NCI-H1105 treated with DMSO at 0.1 percent for 48 hours (cell line): ENCODE measurements around the gene CSNK2B.

Experiments used
- DNase-seq: peaks from one replicate; lab custom pipeline; 2025; lab: John Stamatoyannopoulos, UW

CSNK2B gene

GRCh38 chr6:31665501-31666336, at the start of gene CSNK2B:
Gene CSNK2B, plus strand, starts transcription at chr6:31666080. Its CDS starts 752 bp downstream, at chr6:31666832.
- DNase-seq: peak; percentile 98

DNA sequence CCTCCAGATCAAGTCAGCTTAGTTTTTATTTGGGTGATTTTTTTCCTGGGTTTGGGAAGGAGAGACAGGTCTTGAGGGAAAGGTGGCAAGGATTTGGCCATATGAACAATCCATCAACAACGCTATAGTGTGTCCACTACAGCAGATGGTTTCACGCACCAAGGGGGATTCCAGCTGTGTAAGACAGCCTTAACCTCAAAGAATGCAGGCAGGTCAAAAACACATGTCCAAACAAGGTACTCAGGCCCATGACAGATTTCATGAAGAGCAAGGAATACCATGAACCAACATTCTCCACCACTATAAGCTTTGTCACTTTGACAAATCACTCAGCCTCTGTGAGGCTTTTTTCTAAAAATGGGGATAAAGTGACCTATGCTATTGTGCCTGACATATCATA, 48.9 kb upstream of the CSNK2B start:
- DNase-seq: no peak

DNA sequence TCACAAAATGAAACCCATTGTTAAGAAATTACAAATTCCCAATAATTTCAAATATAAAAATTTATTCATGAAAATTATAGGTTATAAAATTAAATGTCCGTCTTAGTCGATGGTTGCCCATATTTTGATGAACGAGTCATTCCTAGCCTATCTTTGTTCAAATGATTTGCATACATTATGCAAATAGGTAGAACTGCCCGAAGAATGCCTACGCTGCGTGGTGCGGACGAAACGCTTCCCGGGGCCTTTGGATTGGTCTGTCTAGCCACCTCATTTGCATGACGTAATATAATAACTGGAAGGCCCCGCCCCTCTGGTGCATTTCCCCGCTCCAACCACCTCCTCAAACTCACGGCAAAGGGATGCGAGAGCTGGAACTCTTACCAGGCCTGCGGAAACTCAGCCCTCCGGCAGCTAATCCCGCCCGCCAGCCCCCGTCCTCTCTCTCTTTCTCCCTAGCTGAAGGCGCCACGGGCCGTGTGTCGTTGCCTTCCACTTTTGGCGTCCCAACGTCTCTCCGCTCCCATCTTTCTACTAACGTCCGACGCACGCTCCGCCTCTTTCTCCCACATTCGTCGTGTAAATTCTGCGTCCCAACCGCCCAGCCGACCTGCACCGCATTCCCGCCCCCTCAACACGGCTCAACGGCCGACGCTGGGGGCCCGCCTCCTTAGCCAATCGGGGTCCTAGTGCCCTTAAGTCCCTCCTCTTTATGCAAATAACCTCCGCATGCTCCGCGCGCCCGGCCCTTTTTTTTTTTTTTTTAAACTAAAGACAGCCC, 45.9 kb upstream of the CSNK2B start:
- peak; percentile 99 for DNase-seq

DNA sequence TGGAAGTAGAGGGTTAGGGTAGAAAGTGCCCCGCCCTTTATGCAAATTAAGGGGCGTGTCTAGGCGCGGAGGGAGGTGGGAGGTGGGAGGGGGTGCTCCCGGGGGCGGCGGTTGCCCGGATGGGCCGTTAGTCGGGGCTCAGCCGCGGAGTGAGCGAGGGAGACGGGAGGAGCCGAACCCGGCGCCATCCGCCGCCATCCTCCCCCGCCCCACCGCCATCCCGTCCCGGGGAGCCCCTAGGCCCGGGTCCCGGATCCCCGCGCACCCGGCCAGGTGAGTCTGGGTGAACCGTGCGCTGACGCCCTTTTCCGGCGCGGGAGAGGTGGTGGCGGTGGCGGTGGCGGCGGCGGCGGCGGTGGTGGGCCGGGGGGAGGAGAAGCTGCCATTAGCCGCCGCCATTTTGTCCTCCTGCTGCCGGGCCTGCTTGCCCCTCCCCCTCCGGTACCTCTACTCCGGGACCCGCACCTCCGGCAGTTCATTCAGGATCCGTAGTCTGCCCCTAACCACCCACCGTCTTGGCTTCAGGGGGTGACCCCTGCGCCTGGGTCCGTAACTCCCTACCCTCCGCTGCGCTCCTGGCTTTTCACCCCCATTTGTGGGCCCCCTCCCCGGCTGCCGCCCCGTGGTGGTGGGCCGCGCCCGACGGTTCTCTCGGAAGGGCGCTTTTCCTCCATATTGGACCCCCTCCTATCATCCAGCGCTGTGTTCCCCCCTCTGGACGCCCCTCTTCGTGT, 45.1 kb upstream of the CSNK2B start, which contains the start of gene PRRC2A:
Gene PRRC2A (plus strand): TSS at position 130 of the 734 bp plus-strand sequence. CDS start 2,075 bp downstream, outside the sequence.
- DNase-seq: peak; percentile 72

- peak; percentile 29 for DNase-seq
Measured at GRCh38 chr6:31621320-31621939, 44.5 kb upstream of the CSNK2B start.

GRCh38 chr6:31621991-31622390, 43.9 kb upstream of the CSNK2B start:
- DNase-seq: no peak

DNA sequence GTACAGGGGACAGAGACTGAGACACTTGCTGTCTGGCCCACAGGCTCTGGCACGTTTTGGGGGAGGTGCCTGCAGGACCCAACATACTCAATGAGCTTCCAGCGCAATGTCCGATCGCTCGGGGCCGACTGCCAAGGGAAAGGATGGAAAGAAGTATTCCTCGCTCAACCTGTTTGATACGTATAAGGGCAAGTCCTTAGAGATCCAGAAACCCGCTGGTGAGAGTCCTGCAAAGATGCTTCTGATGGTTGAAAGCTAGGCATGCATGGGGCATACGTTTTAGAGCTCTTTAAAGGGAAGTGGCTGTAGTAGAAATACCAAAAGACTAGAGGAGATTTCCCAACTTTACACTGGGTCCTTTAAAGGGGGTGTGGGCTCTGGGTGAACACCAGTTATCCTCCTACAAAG, 43.2 kb upstream of the CSNK2B start:
- no peak for DNase-seq

DNA sequence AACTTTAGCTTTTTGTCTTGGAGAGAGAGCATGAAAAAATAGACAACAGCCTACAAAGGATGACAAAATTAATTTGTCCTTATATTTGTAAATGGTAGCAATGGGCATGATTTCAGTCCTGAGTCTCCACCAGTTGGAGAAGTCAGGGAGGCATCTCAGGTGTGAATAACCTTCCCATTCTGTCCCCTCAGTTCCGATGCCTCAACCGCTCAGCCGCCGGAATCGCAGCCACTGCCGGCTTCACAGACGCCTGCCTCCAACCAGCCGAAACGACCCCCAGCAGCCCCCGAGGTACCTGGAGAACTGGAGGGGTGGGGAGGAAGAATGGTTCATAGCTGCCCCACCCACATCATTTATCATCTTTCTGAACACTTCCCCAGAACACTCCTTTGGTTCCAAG, 41.8 kb upstream of the CSNK2B start:
- DNase-seq: no peak

DNA sequence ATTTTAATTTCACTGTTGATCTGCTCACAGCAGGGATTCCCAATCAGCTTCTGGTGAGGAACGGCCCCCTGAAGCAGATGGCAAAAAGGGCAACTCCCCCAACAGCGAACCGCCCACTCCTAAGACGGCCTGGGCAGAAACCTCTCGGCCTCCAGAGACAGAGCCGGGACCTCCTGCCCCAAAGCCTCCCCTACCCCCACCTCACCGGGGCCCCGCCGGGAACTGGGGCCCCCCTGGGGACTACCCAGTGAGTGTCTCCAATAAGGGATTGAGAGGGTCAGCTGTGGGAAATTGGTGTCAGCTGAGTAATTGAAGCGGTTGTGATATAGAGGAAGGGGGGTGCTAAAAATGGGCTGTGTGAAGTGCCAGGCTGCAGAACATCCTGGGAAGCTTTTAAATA, 38.9 kb upstream of the CSNK2B start:
- no peak for DNase-seq

GRCh38 chr6:31627690-31628287, 38.1 kb upstream of the CSNK2B start:
- no peak for DNase-seq

GRCh38 chr6:31629014-31629413, 36.9 kb upstream of the CSNK2B start:
- no peak for DNase-seq

DNA sequence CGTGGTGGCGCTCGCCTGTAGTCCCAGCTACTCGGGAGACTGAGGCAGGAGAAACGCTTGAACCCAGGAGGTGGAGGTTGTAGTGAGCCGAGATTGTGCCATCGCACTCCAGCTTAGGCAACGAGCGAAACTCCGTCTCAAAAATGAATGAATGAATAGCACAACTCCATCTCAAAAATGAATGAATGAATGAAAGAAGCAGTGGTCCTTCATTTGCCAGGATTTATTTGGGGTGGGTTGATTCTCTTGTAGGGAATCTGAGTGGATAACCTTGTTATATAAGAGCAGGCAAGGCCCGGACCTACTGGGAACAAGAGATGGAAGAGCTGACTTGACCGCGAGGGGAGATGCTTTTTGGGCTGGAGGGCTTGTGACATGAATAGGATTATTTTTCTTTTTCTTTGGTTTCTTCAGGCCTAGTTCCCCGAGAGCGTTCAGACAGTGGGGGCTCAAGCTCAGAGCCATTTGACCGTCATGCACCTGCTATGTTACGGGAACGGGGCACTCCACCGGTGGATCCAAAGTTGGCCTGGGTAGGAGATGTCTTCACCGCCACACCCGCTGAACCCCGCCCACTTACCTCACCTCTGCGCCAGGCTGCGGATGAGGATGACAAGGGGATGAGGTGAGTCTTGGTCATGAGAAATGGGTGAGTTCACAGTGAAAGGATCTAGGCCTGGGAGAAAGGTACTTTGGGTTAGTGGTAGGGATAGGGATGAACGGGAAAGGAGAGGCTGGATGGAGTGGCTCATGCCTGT, 35.5 kb upstream of the CSNK2B start:
- no peak for DNase-seq

- DNase-seq: no peak
Measured at GRCh38 chr6:31631209-31631608, 34.7 kb upstream of the CSNK2B start.

DNA sequence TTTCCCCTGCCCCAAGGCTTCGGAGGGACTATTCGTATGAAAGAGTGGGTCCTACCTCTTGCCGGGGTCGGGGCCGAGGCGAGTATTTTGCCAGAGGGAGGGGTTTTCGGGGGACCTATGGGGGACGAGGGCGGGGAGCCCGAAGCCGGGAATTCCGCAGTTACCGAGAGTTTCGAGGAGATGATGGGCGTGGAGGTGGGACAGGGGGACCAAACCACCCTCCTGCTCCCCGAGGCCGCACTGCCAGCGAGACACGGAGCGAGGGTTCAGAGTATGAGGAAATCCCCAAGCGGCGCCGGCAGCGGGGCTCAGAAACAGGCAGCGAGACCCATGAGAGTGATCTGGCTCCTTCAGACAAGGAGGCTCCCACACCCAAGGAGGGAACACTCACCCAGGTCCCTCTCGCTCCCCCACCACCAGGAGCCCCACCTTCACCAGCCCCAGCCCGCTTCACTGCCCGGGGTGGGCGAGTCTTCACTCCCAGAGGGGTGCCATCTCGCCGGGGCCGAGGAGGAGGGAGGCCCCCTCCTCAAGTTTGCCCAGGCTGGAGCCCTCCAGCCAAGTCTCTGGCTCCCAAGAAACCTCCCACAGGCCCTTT, 34.1 kb upstream of the CSNK2B start:
- no peak for DNase-seq

- DNase-seq: no peak
Measured at GRCh38 chr6:31632279-31632946, 33.5 kb upstream of the CSNK2B start.

DNA sequence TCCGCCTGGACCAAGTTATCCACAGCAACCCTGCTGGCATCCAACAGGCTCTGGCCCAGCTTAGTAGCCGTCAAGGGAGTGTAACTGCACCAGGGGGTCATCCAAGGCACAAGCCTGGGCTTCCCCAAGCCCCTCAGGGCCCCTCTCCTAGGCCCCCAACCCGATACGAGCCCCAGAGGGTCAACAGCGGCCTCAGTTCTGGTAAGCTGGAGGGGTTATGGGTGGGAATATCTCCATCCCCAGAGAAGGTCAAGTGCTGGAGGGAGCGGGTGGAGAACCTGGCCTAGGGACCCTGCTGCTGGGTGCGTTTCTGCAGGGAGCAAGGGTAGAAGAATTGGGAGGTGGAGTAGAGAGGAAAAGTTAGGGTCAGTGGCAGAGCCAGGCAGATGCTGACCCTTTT, 32.4 kb upstream of the CSNK2B start:
- no peak for DNase-seq

DNA sequence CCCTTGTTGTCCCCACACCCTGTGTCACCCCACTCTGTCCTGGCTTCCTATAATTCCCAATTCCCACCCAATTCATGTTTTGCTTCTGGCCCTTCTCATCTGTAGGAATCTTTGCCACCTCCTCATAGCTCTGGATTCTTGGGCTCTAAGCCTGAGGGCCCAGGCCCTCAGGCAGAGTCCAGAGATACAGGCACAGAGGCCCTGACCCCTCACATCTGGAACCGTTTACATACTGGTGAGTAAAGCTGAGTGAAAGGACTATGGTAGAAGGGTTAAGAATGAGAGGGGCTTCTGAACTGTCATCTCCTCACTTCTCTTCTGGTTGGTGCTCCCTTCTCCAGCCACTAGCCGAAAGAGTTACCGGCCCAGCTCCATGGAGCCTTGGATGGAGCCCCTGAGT, 31.7 kb upstream of the CSNK2B start:
- no peak for DNase-seq

- no peak for DNase-seq
Measured at GRCh38 chr6:31634969-31635575, 30.8 kb upstream of the CSNK2B start.
